ENCODE data around the gene COL3A1.

DNA sequence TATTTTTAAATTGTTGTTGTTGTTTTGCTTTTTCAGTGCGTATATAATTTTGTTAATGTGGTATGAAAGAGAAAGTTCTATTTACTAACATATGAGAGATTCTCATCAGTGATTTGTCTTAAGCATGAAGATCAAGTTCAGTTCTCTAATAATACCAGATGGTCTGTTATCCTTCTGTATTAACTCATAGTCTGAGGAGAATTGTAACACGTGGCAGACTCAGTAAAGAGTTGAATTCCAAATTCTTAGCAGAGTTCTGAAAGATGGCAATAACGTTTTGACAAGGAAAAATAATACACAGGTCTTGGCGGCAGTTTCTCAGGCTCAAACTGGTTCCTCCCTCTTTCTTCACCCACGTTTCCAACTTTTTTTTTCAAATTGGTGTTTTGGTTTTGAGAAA, 17.2 kb upstream of the COL3A1 start:
- TF ChIP-seq CTCF (IDR thresholded peaks at IDR 0.05; ENCODE audit: borderline replicate concordance, extremely low read depth, low read length, poor library complexity, severe bottlenecking) (no peak), EZH2 (IDR thresholded peaks at IDR 0.05; ENCODE audit: borderline replicate concordance, low read depth, low read length, severe bottlenecking) (no peak)

All from DND-41 (cell line).